AG08396 (cell line): Measurements from ENCODE around the gene VEPH1.

ENCODE experiments used
- DNase-seq: peaks from one replicate; pipeline ENCODE4 v3.0.0; 2012; ENCODE audit warnings: low spot score, mixed read lengths

The VEPH1 gene

GRCh38 chr3:157428853-157429252, 74.4 kb downstream of the VEPH1 start:
- no peak for DNase-seq

DNA sequence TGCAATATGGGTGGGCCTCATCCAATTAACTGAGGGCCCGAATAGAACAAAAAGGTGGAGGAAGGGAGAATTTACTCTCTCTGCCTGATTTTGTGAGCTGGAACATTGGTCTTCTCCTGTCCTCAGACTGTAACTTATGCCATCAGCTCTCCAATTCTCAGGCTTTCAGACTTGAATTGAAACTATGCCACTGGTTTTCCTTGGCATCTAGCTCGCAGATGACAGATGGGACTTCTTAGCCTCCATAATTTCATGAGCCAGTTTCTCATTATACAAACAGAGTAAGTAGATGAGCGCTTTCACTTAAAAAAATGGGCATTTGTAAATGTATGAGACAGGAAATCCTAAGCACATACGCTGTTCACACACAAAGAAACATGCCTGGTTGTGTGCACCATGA, 75.3 kb downstream of the VEPH1 start:
- DNase-seq: no peak

DNA sequence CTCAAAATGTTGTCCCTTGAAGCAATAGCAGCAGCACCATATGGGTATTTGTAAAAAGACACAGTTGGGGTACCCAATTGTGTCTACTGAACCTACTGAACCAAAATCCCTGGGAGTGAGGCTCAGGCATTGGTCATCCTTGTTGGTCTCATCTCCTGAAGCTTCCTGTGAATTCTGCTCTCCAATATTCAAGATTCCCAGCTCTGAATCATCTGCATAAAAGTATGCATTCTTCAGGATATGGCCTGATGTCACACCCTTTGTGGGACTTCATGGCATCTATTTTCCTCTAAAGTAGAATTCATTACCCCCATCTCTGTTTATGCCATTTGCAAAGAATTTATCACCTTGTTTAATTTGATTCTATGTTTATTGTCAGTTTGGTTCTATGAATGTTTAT, 79.9 kb downstream of the VEPH1 start:
- DNase-seq: no peak

DNA sequence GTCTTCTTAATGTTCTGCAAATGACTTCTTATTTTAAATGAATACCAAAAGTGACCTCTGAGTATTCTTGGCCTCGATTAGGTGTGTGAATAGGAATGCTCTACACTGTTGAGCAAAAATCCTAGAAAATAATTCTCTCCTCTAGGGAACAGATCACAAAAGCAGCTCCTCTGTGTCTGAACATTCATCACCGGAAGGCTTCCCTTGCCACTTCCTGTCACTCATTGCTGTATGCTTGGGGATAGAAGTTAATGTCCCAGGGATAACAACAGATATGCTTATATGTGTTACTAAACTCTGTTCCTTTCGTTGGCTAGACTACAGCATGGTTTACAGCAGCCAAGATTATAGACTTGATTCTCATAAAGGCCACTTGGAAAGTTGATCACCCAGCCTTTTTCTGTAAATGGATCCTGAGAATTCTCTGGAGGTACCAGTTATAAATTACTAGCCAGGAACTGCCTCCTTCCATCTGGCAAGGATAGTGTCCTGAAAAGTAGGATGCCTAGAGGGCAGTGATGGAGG, 82.5 kb downstream of the VEPH1 start:
- DNase-seq: no peak

DNA sequence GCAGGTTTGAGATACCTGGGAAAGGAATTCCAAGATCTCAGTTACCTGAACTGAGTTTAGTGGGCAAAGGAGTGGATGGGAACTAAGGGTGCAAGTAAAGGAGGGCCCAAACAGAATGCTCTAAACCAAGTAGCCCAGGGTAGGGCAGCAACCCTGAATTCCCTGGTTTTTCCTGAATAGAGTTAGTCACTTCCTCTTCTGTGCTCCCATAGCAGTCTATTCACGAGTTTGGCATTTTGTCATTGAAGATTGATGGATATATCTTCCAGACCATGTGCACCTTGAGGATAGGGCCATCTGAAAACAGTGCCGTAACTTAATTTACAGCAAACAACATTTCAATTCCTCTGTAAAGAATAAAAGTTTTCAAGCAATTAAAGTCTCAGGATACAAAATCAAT, 85.1 kb downstream of the VEPH1 start:
- no peak for DNase-seq

DNA sequence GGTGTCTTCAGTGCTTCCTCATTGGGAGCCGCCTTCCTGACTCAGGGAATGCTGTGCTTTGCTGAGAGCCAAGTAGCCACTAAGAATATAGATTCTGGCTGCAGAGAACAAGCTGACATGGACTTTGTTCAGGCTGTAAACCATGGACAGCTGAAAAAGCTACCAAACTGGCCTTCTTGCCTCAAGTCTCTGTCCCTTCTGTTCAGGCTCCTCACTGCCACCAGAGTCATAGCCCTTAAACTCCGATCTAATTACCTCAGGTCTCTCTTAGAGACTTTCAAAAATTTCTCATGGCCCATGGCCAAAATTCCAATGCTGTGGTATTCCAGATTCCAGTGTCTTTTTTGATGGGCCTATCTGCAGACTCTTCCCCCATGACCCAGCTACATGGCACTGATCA, 86.0 kb downstream of the VEPH1 start:
- no peak for DNase-seq

- DNase-seq: no peak
Observed at GRCh38 chr3:157416347-157417087, 86.7 kb downstream of the VEPH1 start.

DNA sequence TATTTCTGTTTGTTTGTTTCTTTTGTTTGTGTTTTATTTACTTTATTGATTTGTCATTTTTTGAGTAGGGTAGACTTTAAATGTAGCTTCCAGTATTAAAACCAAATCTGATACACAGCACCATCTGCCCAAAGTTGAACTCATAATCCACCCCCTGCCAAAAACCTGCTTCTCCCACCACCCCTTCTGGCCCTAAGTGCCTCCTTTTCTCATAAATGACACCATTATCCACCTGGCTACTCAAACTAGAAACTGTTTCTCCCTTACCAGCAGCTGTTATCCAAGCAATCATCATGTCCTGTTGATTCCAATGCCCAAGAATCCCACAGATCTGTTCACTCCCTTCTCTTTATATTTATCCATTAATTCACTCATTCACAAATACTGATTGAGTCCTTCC, 88.4 kb downstream of the VEPH1 start:
- DNase-seq: no peak

GRCh38 chr3:157412323-157412855, 90.8 kb downstream of the VEPH1 start:
- DNase-seq: no peak

DNA sequence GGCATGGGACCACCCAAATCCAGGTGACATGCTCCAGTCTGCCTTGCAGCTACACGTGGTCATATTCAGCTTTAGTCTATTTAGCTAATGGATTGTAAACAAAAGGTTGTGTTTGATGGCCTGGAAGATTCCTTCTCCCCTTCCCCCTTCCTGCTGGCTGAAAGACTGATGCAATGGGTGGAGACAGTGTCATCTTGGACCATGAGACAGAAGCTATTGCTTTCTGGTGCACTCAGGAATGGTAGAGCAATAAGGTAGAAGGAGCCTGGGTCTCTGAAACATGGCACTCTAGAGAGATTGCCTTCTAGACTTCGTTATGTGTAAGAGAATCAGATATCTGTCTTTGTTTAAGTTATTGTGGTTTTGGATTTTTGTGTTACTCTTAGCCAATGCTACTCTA, 92.3 kb downstream of the VEPH1 start:
- DNase-seq: no peak

- DNase-seq: no peak
Observed at GRCh38 chr3:157409516-157409915, 93.7 kb downstream of the VEPH1 start.

GRCh38 chr3:157408499-157409149, 94.6 kb downstream of the VEPH1 start:
- DNase-seq: no peak

- DNase-seq: no peak
Observed at GRCh38 chr3:157407769-157408168, 95.4 kb downstream of the VEPH1 start.

DNA sequence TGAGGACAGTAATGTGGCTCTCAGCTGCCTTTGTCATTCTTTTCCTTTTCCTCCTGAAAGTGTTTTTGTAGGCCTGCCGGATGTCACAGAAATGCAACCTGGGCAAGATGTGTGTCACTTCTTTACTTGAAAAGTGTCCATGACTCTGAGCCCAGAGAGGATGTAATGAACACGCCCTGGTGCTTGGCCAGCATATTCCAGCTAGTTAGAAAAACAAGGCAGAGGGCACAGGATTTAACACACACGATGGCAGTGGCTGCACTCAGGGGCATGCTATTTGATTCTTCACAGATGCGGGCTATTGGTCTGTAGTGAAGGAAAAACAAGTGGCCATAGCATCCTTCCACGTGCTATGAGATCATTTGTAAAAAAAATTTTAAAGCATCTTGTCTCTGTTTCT, 96.8 kb downstream of the VEPH1 start:
- DNase-seq: no peak

- peak; percentile 15 for DNase-seq
Observed at GRCh38 chr3:157405457-157405856, 97.8 kb downstream of the VEPH1 start.

GRCh38 chr3:157404381-157404780, 98.8 kb downstream of the VEPH1 start:
- DNase-seq: no peak

GRCh38 chr3:157398598-157398997, 104.6 kb downstream of the VEPH1 start:
- DNase-seq: no peak

- DNase-seq: no peak
Observed at GRCh38 chr3:157394411-157394810, 108.8 kb downstream of the VEPH1 start.

DNA sequence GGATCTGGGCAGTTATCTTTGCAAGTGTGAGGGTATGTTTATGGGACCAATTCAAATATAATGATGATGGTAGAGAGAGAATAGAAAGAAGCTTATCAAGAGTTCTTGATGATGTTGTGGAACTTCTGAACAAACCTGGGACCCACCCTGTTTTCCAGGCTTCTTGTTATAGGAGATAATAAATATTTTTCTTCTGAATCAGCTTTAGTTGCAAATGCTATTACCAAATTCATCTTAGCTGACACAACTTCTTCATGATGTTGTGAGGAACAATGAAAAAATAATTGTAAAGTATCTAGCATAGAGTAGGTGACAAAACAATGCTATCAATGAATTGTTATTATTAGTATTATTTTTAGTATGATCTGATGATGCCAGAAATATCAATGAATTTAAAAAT, 110.1 kb downstream of the VEPH1 start:
- DNase-seq: no peak

DNA sequence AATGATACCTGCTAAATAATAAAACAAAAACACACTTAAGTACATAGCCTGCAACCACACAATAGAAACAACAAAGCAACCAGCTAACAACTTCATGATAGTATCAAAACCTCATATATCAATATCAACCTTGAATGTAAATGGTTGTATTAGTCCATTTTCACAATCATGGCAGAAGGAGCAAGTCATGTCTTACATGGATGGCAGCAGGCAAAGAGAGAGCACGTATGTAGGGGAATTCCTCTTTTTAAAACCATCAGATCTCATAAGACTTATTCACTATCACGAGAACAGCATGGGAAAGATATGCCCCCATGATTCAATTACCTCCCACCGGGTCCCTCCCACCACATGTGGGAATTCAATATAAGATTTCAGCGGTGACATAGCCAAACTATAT, 111.1 kb downstream of the VEPH1 start:
- no peak for DNase-seq

GRCh38 chr3:157390713-157391515, 112.3 kb downstream of the VEPH1 start:
- no peak for DNase-seq

DNA sequence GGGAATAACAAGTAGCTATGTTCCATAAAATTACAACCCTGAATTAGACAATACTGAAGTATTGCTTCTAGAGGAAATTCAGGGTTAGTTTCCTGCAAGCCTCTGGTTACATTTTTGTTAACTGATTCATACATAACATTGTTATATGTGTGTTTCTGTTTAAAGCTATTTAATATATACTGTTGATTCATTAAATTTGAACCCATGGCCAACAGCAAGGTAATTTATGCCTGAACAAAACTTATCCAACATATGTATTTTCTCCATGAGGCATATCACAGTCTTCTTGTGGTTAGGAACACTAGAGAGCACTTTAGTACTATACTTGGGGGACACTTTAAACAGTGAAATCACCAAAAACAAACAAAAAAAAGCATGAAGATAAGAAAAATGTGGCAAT, 114.2 kb downstream of the VEPH1 start:
- no peak for DNase-seq
